ENCODE data around the gene AMIGO2. TPM values are rescaled to one million over a fixed set of nuclear protein-coding genes. Genes with fewer than 3 reads are reported as not detected.

Gene AMIGO2
- total RNA-seq, 1 experiment from 2014 or later = 8.6 TPM

- no peaks in the 10 kb centered on the region for H4K20me1 ChIP-seq (ENCODE audit: control insufficient read depth, insufficient read depth, insufficient read length)
- H3K27ac ChIP-seq (ENCODE audit: insufficient read length, low read depth, low read length) = no peak overlapping the region
- H4K91ac ChIP-seq (ENCODE audit: insufficient read length, low read depth, low read length) = no peak overlapping the region
- no peak overlapping the region for H3K4me3 Mint-ChIP-seq
- no peak overlapping the region for H3K18ac ChIP-seq (ENCODE audit: insufficient read length, low read depth, low read length)
- no peak overlapping the region for H4K8ac ChIP-seq (replicated peaks; ENCODE audit: insufficient read length, low read depth, low read length)
- H3K4ac ChIP-seq (ENCODE audit: low read depth, low read length) = no peak overlapping the region
- no peak overlapping the region for H2BK12ac ChIP-seq (ENCODE audit: insufficient read length, low read depth, low read length)
- H3K79me2 ChIP-seq (ENCODE audit: insufficient read depth, low read length) = no peaks in the 10 kb centered on the region
- no peaks in the 10 kb centered on the region for H3K36me3 Mint-ChIP-seq (ENCODE audit: insufficient read depth in 1 of 3, low read depth in 3 of 3)
- no peak overlapping the region for H3K56ac ChIP-seq (ENCODE audit: insufficient read length, low read depth, low read length)
- no peak overlapping the region for H2AFZ ChIP-seq (ENCODE audit: low read length)
- no peak overlapping the region for H2BK5ac ChIP-seq (ENCODE audit: insufficient read length, low read length)
- H4K5ac ChIP-seq (ENCODE audit: insufficient read length, low read depth, low read length) = no peak overlapping the region
- H3K9me3 Mint-ChIP-seq = peaks cover 0 to 2% of the 10 kb centered on the region in 2 experiments; a peak in 1 of 5 replicates
- H3K14ac ChIP-seq (ENCODE audit: insufficient read depth, low read length) = no peak overlapping the region
- no peak overlapping the region for H2BK15ac ChIP-seq (ENCODE audit: low read depth, low read length)
- TF ChIP-seq CTCF (conservative IDR thresholded peaks at IDR 0.05) = no peak
- no peak overlapping the region for H2AK5ac ChIP-seq (ENCODE audit: insufficient read length, low read length)
- DNase-seq = no peak
- no CpG with 5 or more reads among the region's 1 CpG for WGBS (ENCODE audit: extremely low coverage, insufficient read length, low lambda C conversion rate)
- H3K27ac Mint-ChIP-seq = no peak overlapping the region
- H3K23me2 ChIP-seq (ENCODE audit: insufficient read length, low read depth, low read length, poor library complexity, severe bottlenecking) = no peaks in the 10 kb centered on the region
- H3K9me3 ChIP-seq (ENCODE audit: control insufficient read depth, low read depth, low read length) = no peaks in the 10 kb centered on the region
- no peak overlapping the region for H3T11ph ChIP-seq (ENCODE audit: low read length)
- no peak overlapping the region for H3K9ac ChIP-seq (ENCODE audit: extremely low read depth, insufficient read length, low read length)
- H2BK20ac ChIP-seq (ENCODE audit: low read depth, low read length, poor library complexity, severe bottlenecking) = no peak overlapping the region
- no peaks in the 10 kb centered on the region for H3K79me1 ChIP-seq (ENCODE audit: insufficient read depth, low read depth, low read length, poor library complexity, severe bottlenecking)
- H2BK120ac ChIP-seq (ENCODE audit: low read depth, low read length, poor library complexity, severe bottlenecking) = no peak overlapping the region
- H3K4me1 ChIP-seq (ENCODE audit: insufficient read depth, low read length) = no peaks in the 10 kb centered on the region
- H3K4me2 ChIP-seq (ENCODE audit: insufficient read depth, insufficient read length, low read length) = no peak overlapping the region
- no peaks in the 10 kb centered on the region for H3K4me1 Mint-ChIP-seq
- H3K27me3 Mint-ChIP-seq (ENCODE audit: low read depth) = no peaks in the 10 kb centered on the region
- no peaks in the 10 kb centered on the region for H3K27me3 ChIP-seq (ENCODE audit: insufficient read depth, low read length)
- H3K23ac ChIP-seq (ENCODE audit: insufficient read length, low read depth, low read length) = no peak overlapping the region
These were observed 42.8 kb upstream of the AMIGO2 start for GRCh38 chr12:47122602-47123001.
